Hematopoietic multipotent progenitor cell treated with erythropoietin and hydrocortisone succinate and interleukin-3 and kit ligand, for 4 days (in vitro differentiated cells): Measurements from ENCODE around the gene ANKRD55.
"Not testable (repeated sequence)": the region's sequence is repeated elsewhere in the genome, so short reads cannot be mapped to it uniquely, and the experiment has no call there.

ENCODE experiments used
- DNase-seq: peaks from one replicate; pipeline ENCODE4 v3.0.0-alpha.2; 2015

ANKRD55 gene

DNA sequence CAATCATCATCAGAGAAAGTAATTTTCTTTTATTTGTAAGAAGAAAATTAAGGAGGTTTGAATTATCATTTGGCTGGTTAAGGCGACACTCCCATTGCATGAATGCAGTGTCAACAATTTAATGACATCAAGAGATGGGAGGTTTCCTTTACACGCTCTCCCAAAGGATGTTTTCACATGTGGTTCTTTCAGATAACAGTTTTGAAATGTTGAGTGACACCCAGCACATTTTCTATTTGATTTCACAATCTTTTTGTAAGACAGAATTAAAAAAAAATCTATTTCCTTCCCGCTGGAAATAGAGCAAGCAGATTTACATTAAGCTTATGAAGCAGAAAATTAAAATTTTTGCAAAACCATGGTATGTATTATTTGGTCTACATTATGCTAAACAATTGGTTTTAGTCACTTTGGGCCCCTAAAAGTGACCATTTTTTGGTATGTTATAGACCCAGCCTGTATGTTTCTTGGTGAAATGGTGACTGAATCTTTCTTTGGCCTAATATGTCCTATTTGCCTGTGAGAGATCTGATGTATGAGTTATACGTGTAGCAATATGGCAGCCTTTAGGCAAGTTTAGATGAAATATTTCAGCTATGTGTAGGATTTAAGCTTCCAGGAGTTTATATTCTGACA lies 18.9 kb upstream of the ANKRD55 start:
- DNase-seq, result peak; percentile 91

DNA sequence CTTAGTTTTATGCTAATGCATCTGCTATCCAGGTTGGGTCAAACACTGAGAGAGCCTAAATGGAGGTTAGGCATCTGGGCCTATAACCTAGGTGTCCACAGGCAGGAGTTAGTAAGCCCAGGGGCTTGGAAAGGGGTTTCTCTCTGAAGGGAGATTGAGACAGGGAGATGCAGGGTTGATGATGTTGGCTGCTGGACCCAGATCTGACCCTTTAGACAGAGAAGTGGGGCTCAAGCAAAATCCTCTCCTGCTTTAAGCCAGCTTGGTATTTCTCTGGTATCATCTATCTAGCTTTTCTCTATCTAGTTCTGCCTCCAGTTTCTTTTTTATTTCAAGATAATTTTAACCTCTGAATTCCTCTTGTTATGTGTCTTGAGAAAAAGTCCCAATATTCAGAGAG lies 18.3 kb upstream of the ANKRD55 start:
- DNase-seq, result no peak

DNA sequence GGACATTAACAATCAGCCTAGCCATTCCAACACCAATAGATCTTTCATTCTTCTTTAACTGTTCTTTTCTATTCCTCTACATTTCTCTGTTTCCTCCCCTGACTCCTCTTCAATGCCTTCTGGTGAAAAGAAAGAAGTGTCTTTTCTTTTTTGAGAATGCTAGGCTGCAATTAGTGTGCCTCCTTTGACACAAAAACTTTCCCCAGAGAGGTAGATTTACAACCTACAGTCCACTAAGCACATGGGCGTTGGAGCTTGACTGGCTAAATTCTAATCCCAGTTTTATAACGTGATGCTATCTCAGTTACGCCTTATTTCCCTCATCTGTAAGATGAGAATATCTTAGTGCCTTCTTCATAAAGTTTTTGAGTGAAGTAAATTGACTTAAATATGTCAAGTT lies 16.9 kb upstream of the ANKRD55 start:
- DNase-seq, result no peak

DNA sequence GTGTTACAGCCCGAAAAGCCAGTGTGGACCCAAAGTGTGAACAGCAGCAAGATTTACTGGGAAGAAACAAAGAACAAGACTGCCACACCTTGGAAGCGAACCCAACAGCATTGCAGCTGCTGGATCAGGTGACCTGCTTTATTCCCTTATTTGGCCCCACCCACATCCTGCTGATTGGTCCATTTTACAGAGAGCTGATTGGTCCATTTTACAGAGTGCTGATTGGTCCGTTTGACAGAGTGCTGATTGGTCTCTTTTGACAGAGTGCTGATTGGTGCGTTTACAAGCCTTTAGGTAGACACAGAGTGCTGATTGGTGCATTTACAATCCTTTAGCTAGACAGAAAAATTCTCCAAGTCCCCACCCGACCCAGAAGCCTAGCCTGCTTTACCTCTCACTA lies 16.0 kb upstream of the ANKRD55 start:
- not testable (repeated sequence) for DNase-seq

DNA sequence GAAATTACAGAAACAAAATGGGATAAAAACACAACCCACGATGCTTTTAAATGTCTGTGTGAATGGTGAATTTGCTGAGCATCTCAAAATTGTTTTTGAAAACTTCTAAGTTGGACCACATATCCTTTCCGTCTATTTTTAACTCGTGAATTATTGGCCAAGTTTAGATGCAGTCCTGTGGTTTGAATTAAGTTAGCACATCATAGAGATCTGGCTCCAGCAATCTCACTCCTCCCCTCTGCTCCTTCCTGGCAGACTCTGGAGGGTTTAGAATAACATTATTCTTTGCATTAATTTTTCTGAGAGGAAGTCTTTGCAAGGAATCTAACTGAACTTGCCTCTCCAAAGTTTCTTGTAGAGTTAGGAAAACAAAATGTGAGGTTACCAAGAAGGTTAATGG lies 14.5 kb upstream of the ANKRD55 start:
- DNase-seq, result peak; percentile 15

DNA sequence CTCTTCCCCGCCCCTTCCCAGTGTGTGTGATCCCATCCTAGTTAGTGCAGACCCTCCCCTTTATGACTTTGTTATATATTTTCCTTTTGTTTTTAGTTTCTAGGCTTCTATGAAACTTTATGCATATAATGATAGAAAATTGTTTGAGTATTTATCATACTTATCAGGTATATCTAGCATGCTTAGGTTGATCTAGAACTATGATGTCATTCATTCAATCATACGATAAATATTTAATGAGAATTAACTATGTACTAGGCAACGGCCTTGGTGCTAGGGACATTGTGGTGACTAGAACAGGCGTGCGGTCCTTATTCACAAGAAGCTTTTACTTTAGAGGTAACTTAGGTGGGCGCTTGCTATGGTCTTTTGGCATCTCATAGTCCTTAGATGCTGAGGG lies 13.6 kb upstream of the ANKRD55 start:
- DNase-seq, result no peak

DNA sequence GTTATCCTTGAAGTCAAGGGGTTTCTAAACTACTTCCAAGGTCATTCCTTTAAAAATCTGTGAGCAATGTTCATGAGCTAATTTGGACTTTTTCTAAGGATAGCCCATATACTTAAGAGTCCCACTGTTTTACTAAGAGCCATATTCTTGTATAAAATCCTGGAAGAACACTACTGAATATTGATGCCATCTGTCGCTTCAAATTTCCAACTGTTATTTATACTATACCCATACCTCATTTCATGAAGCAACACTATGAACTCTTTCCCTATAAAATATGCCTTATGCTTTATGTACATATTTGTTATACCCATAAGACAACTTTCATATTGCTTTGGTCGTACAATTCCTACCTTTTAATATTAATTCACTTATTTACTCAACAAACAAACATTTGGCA lies 12.4 kb upstream of the ANKRD55 start:
- DNase-seq, result no peak

DNA sequence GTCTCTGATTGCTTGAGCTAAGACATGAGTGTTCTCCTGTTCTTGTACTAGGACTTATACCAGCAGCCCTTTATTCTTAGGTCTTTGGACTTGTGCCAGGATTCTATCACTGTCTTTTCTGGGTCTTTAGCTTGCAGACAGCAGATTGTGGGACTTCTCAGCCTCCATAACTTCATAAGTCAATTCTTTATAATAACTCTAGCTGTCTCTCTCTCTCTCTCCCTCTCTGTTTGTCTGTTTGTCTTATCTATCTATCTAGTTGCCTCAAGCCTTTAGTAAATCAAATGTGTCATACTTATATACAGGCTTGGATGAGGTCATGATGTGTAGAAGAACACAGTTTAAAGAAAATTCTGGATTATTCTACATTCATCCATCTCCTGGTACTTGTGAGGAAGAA lies 11.5 kb upstream of the ANKRD55 start:
- peak; percentile 24 for DNase-seq

DNA sequence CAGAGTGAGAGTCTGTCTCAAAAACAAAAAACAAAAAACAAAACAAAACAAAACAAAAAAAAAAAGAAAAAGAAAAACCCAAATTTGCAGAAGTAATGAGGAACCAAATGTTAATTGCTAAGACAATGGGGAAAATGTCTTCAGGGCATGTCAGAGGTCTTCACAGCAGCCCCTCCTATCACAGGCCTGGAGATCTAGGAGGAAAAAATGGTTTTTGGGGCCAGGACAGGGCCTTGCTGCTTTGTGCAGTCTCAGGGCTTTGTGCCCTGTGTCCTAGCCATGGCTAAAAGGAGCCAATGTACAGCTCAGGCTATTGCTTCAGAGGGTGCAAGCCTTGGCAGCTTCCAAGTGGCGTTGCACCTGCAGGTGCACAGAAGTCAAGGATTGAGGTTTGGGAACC lies 9.1 kb upstream of the ANKRD55 start:
- DNase-seq, result not testable (repeated sequence)

DNA sequence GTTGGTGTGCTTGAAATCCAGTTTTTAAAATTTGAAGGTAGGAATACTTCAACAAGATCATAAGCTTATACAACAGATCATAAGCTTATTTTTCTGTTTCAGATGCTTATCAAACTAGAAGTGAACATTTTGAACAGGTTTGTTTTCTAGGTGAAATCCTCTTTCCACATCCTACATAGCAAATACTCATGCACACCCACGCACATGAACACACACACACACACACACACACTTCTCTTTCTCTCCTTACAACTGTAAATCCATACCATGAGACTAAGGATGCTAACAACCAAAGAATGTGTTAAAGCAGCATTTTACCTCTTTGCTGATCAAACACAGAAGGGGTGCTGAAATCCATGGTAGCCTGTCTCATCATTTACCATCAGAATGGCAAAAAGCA lies 592 bp downstream of the ANKRD55 start:
- DNase-seq, result no peak

DNA sequence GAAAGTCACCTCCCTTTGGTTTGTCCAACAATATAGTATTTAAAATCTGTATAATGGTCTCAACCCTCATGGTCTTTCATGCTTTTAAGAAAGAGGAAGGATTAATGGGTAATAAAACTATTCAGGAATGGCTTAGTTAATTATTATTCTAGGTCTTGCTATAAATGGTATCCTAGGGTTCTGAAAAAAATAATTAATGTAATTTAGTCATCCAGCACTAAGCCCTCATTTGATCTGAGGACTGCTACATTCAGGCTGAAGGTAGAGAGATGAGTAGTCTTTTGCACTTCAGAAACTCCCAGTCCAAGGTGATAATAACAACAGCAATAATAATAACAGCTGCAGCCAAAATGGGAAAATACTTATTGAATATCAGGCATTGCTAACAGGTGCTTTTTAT lies 2.6 kb downstream of the ANKRD55 start:
- DNase-seq, result no peak

DNA sequence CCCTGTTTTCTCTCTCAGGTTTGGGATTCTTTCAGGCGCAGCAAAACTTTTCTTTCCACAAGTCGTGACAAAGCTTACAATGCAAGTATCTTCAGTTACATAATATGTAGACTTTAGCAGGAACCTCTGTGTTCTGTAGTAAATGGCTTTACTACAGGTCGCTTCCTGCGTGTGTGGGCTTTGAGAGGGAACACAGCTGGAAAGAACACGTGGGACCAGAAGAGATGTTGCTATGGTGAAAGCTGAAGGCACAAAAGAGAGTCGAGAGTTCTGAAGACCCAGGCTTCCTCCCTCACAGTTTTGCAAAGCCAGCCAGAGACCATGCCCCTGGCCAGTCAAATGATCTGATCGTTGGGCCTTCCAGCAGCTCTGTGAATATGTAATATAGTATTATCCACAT lies 4.0 kb downstream of the ANKRD55 start:
- no peak for DNase-seq

DNA sequence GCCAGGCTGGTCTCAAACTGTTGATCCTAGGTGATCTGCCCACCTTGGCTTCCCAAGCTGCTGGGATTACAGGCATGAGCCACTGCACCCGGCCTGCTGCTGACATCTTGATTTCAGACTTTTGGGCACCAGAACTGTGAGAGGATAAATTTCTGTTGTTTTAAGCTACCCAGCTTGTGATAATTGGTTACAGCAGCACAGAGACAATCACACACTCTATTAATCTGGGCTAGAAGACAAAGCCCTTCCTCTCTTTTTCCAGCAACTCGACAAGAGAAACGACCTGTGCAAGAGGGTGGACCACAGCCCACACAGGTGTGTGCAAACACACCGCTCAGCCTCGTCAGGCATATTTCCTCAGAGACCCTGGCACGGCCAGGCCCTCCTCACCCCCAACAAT lies 4.5 kb downstream of the ANKRD55 start:
- DNase-seq, result no peak

DNA sequence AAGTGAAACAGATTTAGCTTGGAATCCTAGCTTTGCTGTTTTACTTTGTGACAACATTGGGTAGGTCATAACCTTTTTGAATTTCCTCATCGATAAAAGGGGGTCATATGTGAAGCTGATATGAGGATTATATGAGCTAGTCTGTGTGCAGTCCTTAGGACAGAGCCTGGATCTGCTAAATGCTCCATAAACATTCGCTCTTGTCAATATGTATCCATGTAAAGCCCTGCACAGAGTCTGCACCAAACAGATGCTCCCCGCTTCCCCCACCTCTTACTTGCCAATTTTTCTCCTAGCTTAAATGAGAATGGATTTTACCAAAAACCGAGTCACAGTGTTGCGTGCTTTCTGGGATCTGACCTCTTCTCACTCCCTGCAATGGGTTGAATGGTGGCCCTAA lies 5.4 kb downstream of the ANKRD55 start:
- DNase-seq, result no peak

DNA sequence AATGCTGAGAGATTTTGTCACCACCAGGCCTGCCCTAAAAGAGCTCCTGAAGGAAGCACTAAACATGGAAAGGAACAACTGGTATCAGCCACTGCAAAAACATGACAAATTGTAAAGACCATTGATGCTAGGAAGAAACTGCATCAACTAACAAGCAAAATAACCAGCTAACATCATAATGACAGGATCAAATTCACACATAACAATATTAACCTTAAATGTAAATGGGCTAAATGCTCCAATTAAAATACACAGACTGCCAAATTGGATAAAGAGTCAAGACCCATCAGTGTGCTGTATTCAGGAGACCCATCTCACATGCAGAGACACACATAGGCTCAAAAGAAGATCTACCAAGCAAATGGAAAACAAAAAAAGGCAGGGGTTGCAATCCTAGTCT lies 9.8 kb downstream of the ANKRD55 start:
- DNase-seq, result not testable (repeated sequence)

DNA sequence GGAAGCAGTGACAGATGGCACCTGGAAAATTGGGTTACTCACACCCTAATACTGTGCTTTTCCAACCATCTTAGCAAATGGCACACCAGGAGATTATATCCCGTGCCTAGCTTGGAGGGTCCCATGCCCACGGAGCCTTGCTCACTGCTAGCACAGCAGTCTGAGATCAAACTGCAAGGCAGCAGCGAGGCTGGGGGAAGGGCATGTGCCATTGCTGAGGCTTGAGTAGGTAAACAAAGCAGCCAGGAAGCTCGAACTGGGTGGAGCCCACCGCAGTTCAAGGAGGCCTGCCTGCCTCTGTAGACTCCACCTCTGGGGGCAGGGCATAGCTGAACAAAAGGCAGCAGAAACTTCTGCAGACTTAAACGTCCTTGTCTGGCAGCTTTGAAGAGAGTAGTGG lies 11.5 kb downstream of the ANKRD55 start:
- DNase-seq, result not testable (repeated sequence)

DNA sequence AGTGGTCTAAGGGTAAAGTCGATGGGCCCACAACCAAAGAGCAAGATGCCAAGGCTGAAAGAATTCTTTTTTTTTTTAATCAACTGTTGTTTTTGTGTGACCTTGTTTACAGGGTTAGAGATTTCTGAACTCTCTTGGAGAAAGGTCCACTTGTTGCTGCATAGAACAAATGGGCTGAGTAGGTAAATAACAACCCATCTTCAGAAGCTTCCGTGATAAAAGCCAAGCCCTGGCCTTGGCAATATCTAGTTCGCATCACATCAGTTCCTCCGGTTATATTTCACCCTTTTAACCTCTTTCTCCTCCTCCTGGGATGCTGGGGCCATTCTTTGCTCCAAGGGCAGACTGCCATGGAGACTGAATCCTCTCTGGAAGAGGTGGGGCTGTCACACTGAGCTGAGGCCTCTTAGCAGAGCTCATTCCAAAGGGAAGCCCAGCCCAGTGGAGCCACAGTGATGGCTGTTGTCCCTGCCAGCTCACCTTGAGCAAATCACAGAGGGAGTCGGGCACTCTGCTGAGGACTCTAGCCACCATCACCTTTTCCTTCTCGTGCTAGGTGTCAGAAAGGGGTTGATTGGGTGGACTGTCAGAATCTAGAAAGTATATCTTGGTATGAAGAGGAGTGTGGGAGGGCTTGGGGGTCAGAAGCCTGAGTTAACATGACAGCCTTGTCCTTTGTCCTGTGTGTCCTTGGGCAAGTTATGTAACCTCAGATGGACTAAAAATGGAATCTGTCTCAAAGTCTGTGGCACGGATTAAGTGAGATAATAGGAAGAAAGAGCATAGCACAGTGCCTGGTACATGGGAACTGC lies 17.9 kb downstream of the ANKRD55 start:
- DNase-seq, result no peak

DNA sequence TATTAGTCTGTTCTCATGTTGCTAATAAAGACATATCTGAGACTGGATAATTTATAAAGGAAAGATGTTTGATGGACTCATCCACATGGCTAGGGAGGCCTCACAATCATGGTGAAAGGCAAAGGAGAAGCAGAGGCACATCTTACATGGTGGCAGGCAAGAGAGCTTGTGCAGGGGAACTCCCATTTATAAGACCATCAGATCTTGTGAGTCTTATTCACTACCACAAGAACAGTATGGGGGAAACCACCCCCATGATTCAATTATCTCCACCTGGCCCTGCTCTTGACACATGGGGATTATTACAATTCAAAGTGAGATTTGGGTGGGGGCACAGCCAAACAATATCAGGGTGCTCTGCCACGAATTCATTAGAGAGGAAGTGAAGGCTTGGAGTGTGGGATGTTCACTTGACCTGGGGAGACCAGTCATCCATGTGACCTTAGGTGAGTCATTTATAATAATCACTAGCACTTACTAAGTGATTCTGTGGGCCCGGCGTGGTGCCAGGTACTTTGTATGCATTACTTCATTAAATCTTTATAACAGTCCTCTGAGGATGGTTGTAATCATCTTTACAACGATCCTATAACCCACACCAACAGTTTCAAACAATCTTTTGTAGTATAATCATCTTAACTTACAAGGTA lies 19.1 kb downstream of the ANKRD55 start:
- DNase-seq, result not testable (repeated sequence)

DNA sequence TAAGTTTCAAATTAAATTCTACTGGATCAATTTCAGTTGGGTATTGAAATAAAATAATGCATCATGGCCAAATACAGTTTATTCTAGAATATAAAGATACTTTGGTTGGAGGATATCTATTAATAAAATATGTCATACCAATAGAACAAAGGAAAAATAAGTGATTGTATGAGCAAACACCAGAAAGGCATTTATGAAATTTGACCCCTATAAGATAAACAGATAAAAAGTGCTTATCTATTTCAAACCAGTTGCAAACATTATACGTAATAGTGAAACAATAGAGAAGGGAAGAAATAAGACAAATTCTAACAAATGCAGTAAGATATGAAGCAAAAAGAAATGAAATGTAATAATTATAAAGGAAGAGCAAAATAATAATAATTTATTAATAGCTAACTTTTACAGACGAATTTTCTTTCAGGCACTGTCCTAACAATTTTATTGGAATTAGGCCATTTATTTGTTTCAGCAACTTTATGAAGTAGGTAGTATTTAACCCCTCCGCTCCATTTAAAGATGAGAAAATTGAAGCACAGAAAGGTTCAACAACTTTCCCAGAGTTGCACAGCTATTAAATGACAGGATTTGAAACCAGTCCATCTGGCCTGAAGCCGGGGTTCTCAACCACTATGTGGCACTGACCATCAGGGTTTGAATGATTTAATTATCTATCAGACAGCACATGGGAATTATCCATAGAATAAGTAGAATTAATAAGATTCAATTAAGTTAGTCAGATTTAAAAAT lies 20.8 kb downstream of the ANKRD55 start:
- no peak for DNase-seq

DNA sequence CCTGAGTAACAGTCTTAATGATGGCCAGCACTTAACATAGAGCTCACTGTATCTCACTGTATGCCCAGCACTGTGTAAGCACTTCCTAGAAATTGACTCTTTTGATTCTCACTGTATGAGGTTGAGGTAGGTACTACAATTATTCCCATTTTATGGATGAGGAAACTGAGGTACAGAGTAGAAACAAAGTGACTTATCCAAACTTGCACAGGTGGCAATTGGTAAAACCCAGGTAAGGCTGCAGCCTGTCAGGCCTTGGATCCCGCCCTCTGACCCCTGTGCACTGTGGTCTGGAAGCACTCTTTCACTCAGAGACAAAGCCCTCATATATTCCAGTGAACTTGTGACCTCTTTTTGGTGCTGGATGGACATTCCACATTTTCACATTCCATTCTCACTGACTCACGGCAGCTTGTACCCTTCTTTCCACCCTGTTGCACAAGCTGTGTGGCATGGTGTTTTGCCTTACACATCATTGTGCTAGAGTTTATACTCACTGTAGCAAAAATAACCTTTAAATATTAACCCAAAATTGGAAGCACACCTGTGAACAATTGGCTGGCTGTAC lies 21.7 kb downstream of the ANKRD55 start:
- no peak for DNase-seq

DNA sequence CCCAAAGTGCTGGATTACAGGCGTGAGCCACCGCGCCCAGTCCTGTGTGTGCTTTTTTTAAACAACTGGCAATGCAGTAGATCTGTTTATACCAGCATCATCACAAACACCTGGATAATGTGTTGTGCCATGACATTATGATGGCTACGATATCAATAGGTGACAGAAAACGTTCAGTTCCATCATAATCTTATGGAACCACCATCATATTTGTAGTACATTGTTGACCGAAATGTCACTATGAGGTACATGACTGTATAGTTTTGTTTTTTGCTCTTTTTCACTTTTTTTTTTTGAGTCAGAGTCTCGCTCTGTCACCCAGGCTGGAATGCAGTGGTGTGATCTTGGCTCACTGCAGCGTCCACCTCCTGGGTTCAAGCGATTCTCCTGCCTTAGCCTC lies 24.4 kb downstream of the ANKRD55 start:
- DNase-seq, result no peak

DNA sequence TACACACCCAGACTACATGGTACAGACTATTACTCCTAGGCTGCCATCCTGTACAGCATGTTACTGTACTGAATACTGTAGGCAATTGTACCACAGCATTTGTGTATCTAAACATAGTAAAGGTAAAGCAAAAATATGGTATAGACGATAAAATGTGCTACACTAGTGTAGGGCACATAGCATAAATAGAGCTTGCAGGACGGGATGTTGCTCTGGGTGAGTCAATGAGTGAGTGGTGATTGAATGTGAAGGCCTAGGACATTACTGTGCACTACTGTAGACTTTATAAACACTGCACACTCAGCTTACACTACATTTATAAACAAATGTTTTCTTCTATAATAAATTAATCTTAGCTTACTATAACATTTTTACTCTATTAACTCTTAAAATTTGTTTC lies 25.6 kb downstream of the ANKRD55 start:
- DNase-seq, result no peak
